HG03135 (cell line): Measurements from ENCODE around the gene THAP8.

ENCODE experiments used
- ATAC-seq: cut with Tn5 transposase; IDR thresholded peaks from one replicate; pipeline ENCODE4 v1.9.1; 2021; ENCODE audit warnings: mild to moderate bottlenecking, moderate library complexity; ENCODE audit not compliant: unreplicated experiment

THAP8 gene

DNA sequence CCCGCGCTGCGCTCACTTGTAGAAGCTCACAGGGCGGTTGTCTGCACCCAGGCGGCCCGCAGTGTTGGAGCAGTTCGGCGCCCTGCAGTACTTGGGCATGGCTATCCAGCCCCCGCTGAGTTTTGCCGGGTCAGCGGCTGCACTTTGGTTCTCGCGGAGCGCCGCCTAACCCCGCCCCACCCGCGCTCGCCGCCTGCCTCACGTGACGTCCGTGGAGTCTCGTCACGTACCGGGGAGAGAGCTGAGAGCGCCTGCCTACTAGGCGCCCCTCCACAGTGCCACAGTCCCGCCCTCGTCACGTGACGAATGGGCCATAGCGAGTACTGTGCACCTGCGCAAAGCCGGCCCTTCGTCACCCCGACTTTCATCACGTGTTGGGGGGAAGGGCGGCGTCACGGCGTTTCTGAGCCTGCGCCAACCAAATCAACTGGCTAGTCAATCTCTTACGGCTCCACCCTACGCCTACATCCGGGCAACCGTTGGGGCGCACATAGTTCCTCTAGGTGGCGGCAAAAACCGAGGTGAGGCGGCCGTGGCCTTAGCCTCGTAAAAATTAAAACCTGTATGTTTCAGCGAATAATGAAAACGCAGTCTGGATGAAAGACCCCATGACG is at the start of gene THAP8:
Gene THAP8 (minus strand): TSS at position 167 of the 614 bp plus-strand sequence. CDS start 68 bp downstream, at position 99.
- ATAC-seq = peak; percentile 70

- no peak for ATAC-seq
Measured at GRCh38 chr19:36103040-36103626, 49.0 kb upstream of the THAP8 start.

DNA sequence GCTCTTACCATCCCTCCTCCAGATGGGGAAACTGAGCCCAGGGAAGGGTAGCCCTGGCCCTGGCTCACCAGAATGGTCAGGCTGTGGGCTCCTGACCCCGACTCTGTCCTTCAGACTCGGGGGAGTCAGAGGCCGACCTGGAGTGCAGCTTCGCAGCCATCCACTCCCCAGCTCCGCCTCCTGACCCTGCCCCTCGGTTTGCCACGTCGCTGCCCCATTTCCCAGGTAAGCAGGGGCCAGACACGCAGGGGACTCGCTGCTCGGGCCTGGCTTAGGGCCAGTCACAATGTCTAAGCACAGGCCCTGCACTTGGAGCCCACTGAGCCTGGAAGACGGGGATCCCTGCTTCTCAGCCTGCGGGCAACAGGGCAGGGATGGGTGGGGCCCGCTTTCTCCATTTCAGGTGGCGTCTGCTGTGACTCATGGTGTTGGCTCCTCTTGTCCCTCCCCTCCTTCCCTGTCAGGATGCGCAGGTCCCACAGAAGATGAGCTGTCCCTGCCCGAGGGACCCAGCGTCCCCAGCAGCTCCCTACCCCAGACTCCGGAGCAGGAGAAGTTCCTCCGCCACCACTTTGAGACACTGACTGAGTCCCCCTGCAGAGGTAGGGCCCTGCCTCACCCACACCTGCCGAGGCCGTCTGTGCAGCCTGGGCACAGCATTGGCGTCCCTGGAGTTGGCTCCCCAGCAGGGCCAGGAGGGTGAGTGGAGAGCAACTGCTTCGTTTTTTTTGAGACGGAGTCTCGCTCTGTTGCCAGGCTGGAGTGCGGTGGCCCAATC is 47.7 kb upstream of the THAP8 start:
- no peak for ATAC-seq

- ATAC-seq = no peak
Measured at GRCh38 chr19:36100476-36100875, 46.4 kb upstream of the THAP8 start.

DNA sequence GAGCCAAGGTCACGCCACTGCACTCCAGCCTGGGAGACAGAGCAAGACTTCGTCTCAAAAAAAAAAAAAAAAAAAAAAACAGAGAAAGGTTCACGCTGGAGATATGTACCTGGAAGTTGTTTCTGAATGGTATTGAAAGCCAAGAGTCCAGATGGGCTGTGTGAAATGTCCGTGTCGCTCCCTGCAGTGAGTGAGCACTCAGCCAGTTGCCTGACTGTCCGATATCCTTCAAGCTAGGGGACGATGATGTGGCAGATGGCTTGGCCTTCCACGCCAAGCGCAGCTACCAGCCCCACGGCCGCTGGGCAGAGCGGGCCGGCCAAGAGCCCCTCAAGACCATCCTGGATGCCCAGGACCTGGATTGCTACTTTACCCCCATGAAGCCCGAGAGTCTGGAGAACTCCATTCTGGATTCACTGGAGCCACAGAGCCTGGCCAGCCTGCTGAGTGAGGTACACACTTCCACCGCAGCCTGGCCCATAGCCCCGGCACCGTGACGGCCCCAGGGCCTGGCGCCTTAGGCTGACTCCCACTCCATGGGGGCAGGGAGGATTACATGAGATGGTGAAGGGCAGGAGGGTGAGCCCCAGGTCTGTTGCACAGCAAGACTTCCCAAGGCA is 45.2 kb upstream of the THAP8 start:
- ATAC-seq = no peak

DNA sequence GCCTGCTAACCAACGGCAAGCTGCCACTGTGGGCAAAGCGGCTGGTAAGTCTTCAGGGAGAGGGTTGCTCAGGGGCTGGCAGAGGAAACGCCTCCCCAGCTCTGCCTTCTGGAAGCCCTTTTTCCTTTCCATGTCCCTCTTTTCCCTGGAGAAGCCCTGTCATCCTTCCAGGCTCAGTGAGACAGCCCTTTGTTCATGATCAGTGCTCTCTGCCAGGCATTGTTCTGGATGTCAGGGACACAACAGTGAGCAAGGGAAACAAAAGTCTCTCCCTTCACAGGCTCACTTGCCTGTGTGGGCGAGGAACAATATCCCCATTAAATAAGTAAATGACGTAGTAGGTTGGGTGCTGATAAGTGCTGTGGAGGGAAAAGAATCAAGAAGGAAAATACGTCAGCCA is 43.0 kb upstream of the THAP8 start:
- no peak for ATAC-seq

DNA sequence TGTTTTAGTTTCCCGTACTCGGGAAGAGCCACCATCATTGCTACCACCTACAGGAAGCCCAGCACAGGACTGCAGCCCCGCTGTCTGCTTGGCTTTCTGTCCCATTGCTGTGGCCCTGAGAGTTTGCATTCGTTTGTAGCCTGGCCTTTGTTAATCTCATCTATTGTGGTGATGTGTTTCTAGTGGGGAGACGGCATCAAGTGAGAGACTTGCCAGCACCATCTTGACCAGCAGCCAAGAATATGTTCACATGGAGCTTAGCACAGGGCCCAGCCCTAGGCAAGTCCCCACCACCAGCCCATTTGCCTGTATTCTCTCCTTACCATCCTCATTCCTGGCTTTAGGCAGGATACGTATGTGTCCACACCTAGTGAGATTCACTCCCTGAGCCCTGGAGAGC is 39.6 kb upstream of the THAP8 start:
- no peak for ATAC-seq

DNA sequence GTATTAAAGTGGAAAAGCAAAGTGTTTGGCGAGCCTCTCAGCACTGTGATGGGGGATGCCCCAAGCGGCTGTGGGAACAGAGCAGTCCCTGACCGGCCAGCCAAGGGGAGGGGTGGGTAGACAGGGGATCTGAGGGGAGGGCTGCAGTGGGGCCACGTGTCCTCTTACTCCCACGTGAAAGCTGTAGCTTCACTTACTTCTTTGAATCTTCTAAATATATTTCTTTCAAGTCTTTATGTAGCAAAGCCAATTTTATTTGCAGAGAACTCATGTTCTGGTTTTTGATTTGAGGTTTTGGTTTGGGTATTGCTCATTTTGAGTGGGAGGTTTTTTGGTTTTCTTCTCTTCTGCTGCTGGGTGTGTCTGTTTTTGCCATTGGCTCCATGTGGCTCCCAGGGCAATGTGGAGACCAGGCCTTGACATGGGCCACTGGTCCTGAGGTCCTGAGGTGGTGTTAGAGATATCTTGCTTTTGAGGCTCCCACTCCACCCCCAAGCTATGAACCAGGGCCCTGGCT is 39.1 kb upstream of the THAP8 start:
- ATAC-seq = no peak

DNA sequence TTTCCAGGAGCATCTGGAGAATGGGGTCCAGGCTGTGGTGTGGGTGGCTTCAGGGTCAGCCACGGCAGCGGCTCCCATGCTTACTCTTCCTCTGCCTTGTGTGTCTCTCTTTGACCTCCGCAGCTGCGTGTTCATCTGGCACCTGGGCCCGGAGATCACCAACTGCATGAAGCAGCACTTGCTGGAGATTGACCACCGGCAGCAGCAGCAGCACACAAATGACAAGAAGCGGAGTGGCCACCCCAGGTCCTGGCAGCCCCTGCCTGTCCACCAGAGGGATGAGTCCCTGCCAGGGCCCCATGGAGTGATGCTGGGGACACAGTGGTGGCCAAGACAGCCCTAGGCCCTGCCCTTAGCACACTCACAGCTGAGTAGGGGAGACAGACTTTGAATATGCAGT is 38.5 kb upstream of the THAP8 start:
- ATAC-seq = no peak

DNA sequence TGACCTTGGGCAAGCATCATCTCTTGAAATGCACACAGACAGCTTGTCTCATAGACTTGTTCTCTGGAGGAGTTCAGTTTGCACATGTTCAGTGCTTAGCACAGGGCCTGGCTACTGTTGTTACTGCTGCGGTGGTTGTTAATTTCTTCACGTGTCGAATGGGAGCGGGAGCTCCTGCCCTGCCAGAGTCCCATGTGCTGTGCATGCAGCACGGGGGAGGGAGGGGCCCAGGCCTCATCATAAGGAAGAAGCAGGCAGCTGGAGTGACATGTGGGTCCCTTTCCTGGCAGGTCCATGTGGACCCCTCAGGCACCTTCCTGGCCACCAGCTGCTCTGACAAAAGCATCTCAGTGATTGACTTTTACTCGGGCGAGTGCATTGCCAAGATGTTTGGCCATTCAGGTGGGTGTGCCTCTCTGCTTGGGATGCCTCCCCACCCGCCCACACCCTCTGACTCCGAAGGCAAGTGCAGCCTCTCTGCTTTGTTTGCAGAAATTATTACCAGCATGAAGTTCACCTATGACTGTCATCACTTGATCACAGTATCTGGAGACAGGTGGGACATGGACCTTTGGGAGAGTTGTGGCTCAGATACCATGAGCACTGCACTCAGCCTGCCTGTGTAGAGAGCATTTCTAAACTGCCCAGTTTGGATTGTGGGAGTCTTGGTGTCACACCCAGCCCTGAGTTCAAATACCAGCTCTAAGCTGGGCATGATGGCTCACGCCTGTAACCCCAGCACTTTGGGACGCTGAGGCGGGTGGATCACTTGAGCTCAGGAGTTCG is 37.0 kb upstream of the THAP8 start:
- no peak for ATAC-seq

GRCh38 chr19:36089847-36090246 is 35.8 kb upstream of the THAP8 start:
- no peak for ATAC-seq

DNA sequence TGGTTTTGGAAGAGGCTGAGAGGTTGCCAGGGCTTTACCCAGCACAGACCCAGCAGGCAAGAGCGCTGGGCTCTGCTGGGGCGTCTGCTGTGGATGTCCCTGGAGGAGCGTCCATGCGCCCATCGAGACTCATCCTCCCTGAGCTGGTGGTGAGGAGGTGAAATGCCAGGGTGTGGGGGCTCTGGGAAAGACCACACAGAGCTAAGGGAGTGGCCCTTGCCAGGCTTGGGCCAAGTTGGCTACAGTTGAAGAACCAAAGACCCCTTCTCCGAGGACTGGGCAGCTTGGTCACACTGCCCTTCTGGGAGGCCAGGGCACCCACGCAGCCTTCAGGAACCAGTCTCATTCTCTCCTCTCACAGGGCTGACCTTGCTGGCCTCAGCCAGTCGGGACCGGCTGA is 32.2 kb upstream of the THAP8 start:
- ATAC-seq = no peak

GRCh38 chr19:36084231-36085009 is 30.3 kb upstream of the THAP8 start:
- ATAC-seq = no peak

GRCh38 chr19:36082916-36083315 is 28.8 kb upstream of the THAP8 start:
- no peak for ATAC-seq

DNA sequence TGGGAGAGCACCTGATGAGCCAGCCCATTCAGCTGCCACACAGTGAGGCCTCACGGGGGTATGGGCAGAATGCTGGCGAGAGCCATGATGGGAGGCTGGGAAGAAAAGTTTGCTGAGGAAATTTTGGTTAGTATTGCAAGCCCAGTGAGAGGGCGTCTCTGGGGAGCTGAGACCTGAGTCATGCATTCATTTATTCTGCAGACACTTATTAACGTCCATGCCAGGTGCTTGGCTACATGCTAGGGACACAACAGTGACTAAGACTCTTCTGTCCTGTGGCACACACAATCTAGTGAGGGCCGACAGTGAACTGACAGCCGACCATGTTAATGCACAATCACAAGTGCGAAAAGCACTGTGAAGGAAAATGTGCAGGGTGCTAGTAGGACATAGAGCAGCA is 27.8 kb upstream of the THAP8 start:
- ATAC-seq = no peak

DNA sequence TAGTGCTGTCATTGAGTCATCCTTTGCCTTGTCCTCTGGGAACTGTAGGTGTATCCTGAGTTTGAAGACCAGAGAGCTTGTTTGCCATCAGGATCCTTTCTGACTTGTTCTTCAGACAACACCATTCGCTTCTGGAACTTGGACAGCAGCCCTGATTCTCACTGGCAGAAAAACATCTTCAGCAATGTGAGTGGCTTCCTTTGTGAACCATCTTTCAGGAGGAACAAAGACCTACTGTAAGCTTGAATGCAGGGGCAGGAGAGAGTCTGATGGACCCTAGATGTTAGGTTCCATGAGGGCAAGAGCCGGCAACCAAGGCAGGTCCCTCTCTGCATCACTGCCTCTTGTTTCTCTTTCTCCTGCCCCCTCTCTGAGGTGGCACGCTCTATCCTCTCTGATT is 27.3 kb upstream of the THAP8 start:
- no peak for ATAC-seq

DNA sequence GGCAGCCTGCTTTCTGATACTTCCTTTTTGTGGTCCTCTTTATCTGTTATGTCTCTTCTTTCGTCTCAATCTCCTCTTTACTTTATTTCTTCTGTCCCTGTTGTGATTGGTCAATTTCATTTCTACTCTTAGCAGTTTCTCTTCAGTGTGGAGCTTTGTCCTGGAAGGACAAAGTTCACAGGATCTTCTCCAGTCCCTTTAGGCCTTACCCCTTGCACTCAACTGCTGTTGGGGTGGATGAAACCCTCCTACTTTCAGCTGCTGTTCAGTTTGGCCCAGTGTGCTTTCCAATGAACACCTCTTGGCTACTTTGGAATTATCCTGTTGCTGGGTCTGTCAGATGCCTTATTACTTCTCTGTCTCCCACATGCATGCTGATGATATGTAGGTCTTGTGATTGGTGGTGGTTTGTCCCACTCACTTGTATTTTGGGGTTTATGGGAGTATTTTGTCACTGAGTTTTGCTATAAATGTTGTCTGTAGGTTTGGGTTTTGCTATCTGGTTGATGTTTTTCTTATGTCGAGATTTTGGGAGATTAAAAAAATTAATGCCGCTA is 25.4 kb upstream of the THAP8 start:
- no peak for ATAC-seq

GRCh38 chr19:36073121-36073876 is 19.2 kb upstream of the THAP8 start:
- ATAC-seq = no peak

- ATAC-seq = no peak
Measured at GRCh38 chr19:36072081-36072480, 18.0 kb upstream of the THAP8 start.
